ENCODE results near the gene ITFG1.

ITFG1 gene

GRCh38 chr16:47127541-47127940 is 333.3 kb downstream of the ITFG1 start:
- H3K4me3 ChIP-seq (ENCODE audit: low read depth, low read length): no peak overlapping the region
- TF ChIP-seq, protein P1, sequence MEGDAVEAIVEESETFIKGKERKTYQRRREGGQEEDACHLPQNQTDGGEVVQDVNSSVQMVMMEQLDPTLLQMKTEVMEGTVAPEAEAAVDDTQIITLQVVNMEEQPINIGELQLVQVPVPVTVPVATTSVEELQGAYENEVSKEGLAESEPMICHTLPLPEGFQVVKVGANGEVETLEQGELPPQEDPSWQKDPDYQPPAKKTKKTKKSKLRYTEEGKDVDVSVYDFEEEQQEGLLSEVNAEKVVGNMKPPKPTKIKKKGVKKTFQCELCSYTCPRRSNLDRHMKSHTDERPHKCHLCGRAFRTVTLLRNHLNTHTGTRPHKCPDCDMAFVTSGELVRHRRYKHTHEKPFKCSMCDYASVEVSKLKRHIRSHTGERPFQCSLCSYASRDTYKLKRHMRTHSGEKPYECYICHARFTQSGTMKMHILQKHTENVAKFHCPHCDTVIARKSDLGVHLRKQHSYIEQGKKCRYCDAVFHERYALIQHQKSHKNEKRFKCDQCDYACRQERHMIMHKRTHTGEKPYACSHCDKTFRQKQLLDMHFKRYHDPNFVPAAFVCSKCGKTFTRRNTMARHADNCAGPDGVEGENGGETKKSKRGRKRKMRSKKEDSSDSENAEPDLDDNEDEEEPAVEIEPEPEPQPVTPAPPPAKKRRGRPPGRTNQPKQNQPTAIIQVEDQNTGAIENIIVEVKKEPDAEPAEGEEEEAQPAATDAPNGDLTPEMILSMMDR (IDR thresholded peaks at IDR 0.05; ENCODE audit: low read depth, low read length): no peak

- no peak overlapping the region for H3K4me3 ChIP-seq (ENCODE audit: low read depth, low read length)
- TF ChIP-seq, protein P1 (IDR thresholded peaks at IDR 0.05; ENCODE audit: low read depth, low read length): no peak
These were observed 335.1 kb downstream of the ITFG1 start for GRCh38 chr16:47125757-47126156.

GRCh38 chr16:47113130-47113529 is 347.7 kb downstream of the ITFG1 start:
- H3K4me3 ChIP-seq (ENCODE audit: low read depth, low read length): no peak overlapping the region
- TF ChIP-seq, protein P1 (IDR thresholded peaks at IDR 0.05; ENCODE audit: low read depth, low read length): no peak

DNA sequence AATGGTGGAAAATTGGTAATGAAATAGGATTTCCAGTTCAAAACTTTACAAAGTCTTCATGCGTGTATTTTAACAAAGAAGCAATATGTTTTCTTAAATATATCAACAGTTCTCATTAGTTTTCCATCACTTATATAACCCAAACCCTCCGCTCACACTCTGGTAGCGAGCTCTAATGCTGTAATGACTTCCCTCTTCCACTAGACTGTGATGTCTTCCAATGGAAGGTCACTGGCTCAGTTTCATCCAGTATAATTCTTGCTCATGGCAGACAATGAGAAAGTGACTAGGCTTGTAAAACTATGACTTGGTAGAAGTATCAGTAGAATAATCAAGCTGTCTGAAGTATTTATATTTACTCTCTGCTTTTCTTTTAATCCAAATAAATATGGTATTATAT is 349.9 kb downstream of the ITFG1 start:
- no peak overlapping the region for H3K4me3 ChIP-seq (ENCODE audit: low read depth, low read length)
- TF ChIP-seq, protein P1 (IDR thresholded peaks at IDR 0.05; ENCODE audit: low read depth, low read length): no peak

GRCh38 chr16:47109361-47109760 is 351.5 kb downstream of the ITFG1 start:
- H3K4me3 ChIP-seq (ENCODE audit: low read depth, low read length): no peak overlapping the region
- TF ChIP-seq, protein P1 (IDR thresholded peaks at IDR 0.05; ENCODE audit: low read depth, low read length): no peak

Measured in WI38 (cell line).